A673 (cell line): ENCODE measurements around the gene P2RX6. TPM values are rescaled to one million over a fixed set of nuclear protein-coding genes. Genes with fewer than 3 reads are reported as not detected.

ENCODE experiments used
- BruUV-seq: library from RNA; stranded (reverse); fragments of 400-500 nt; replicated peaks from 2 replicates; lab custom pipeline; 2021; lab: Mats Ljungman, UMichigan
- CTCF ChIA-PET: fragments of 300-600 bp; sonication (Branson Sonifier 250); formaldehyde crosslinking; loops from one replicate; lab custom pipeline; 2022; ENCODE audit warnings: antibody characterized with exemption; lab: Charles Lee
- POLR2A ChIA-PET: fragments of 300-600 bp; sonication (Branson Sonifier 250); formaldehyde crosslinking; loops from one replicate; lab custom pipeline; 2022; ENCODE audit warnings: antibody characterized with exemption; ENCODE audit not compliant: low non-redundant PET; lab: Charles Lee
- DNase-seq: peaks from one replicate; pipeline ENCODE4 v3.0.0-alpha.2; 2015; ENCODE audit warnings: low spot score
- H3K27ac ChIP-seq: fragments of 200-600 bp; sonication (generic); 2 replicates; pipeline ENCODE4 v1.5.1; 2016; ENCODE audit warnings: mixed run types, low read depth, mild to moderate bottlenecking, mixed read lengths, antibody characterized with exemption, low read length; ENCODE audit not compliant: poor library complexity, severe bottlenecking
- H3K27me3 ChIP-seq: fragments of 200-600 bp; sonication (generic); replicated peaks from 2 replicates; pipeline ENCODE4 v1.6.1; 2017; ENCODE audit warnings: mixed run types, low read depth, mild to moderate bottlenecking, mixed read lengths, antibody characterized with exemption, low read length; ENCODE audit not compliant: insufficient read depth, poor library complexity
- H3K36me3 ChIP-seq: fragments of 200-600 bp; sonication (generic); 2 replicates; pipeline ENCODE4 v1.6.1; 2016; ENCODE audit warnings: mixed run types, mild to moderate bottlenecking, mixed read lengths, antibody characterized with exemption, low read length; ENCODE audit not compliant: insufficient read depth, poor library complexity, severe bottlenecking
- H3K4me1 ChIP-seq: fragments of 200-600 bp; sonication (generic); 2 replicates; pipeline ENCODE4 v1.6.1; 2017; ENCODE audit warnings: mixed run types, mild to moderate bottlenecking, mixed read lengths, antibody characterized with exemption, low read length; ENCODE audit not compliant: insufficient read depth, poor library complexity, severe bottlenecking
- H3K4me3 ChIP-seq: fragments of 200-600 bp; sonication (generic); 2 replicates; pipeline ENCODE4 v1.5.1; 2016; ENCODE audit warnings: low read depth, mixed run types, mild to moderate bottlenecking, mixed read lengths, low read length; ENCODE audit not compliant: poor library complexity, severe bottlenecking
- H3K9me3 ChIP-seq: fragments of 200-600 bp; sonication (generic); 2 replicates; pipeline ENCODE4 v1.6.1; 2016; ENCODE audit warnings: mixed run types, low read depth, mild to moderate bottlenecking, mixed read lengths, antibody characterized with exemption, low read length; ENCODE audit not compliant: poor library complexity, severe bottlenecking
- EZH2 ChIP-seq: fragments of 200-600 bp; sonication (generic); IDR thresholded peaks from 2 replicates; pipeline ENCODE4 v1.6.1; 2017; ENCODE audit warnings: borderline replicate concordance, low read depth, mild to moderate bottlenecking, mixed read lengths, antibody characterized with exemption, low read length; ENCODE audit not compliant: poor library complexity, severe bottlenecking
- intact Hi-C: fragments of 100-400 bp; cut with micrococcal nuclease; formaldehyde crosslinking; loops from one replicate; pipeline ENCODE4 v1.10.0; 2022; ENCODE audit not compliant: unreplicated experiment
- total RNA-seq: library from RNA; stranded (reverse); gene quantifications from 2 replicates; pipeline ENCODE4 v1.2.3, GENCODE V29; 2021
- TF ChIP-seq, protein P1 (sequence below): fragments of 300-800, 200-600 bp; sonication (generic); conservative IDR thresholded peaks from 2 replicates; pipeline ENCODE4 v1.5.1; 2017; ENCODE audit warnings: low read depth, mild to moderate bottlenecking, antibody characterized with exemption, low read length, moderate library complexity, mixed read lengths

The P2RX6 gene
- total RNA-seq, 1 experiment from 2014 or later, result 0.43 TPM

DNA sequence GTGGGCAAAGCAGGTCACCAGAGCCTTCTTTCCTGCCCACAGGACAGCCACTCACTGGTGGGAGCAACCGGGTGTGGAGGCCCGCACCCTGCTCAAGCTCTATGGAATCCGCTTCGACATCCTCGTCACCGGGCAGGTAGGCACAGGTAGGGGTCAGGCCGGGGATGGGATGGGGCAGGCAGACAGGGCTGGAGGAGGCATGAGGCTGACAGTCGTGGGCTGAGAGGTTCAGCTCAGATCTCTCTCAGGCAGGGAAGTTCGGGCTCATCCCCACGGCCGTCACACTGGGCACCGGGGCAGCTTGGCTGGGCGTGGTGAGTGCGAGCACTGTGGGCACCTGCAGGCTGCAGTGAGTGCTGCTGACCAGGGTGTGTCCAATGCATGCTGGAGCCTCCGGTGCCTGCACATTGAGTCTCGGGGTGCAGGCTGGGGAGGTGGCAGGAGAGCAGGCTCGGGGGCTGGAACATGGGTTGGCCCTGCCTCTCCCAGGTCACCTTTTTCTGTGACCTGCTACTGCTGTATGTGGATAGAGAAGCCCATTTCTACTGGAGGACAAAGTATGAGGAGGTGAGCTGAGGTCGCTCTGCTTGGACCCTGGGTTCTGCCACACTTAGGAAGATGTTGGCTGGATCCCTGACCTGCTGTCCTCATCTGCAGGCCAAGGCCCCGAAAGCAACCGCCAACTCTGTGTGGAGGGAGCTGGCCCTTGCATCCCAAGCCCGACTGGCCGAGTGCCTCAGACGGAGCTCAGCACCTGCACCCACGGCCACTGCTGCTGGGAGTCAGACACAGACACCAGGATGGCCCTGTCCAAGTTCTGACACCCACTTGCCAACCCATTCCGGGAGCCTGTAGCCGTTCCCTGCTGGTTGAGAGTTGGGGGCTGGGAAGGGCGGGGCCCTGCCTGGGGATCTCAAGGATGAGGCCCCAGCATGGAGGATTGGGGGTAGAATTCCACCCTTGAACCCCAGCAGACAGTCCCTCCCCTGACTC is 11.1 kb downstream of the P2RX6 start:
- no peak overlapping the region for H3K4me3 ChIP-seq
- DNase-seq, result no peak
- no peaks in the 10 kb centered on the region for H3K27me3 ChIP-seq
- ChIA-PET CTCF (no interaction called here), POLR2A (no interaction called here)
- intact Hi-C loops, result no loop called here
- H3K9me3 ChIP-seq, result no peaks in the 10 kb centered on the region
- H3K27ac ChIP-seq, result no peak overlapping the region
- no peaks in the 10 kb centered on the region for H3K36me3 ChIP-seq
- H3K4me1 ChIP-seq, result no peaks in the 10 kb centered on the region
- no TSS peak for BruUV-seq
- no peak for TF ChIP-seq EZH2
- TF ChIP-seq, protein P1, sequence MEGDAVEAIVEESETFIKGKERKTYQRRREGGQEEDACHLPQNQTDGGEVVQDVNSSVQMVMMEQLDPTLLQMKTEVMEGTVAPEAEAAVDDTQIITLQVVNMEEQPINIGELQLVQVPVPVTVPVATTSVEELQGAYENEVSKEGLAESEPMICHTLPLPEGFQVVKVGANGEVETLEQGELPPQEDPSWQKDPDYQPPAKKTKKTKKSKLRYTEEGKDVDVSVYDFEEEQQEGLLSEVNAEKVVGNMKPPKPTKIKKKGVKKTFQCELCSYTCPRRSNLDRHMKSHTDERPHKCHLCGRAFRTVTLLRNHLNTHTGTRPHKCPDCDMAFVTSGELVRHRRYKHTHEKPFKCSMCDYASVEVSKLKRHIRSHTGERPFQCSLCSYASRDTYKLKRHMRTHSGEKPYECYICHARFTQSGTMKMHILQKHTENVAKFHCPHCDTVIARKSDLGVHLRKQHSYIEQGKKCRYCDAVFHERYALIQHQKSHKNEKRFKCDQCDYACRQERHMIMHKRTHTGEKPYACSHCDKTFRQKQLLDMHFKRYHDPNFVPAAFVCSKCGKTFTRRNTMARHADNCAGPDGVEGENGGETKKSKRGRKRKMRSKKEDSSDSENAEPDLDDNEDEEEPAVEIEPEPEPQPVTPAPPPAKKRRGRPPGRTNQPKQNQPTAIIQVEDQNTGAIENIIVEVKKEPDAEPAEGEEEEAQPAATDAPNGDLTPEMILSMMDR, result no peak

DNA sequence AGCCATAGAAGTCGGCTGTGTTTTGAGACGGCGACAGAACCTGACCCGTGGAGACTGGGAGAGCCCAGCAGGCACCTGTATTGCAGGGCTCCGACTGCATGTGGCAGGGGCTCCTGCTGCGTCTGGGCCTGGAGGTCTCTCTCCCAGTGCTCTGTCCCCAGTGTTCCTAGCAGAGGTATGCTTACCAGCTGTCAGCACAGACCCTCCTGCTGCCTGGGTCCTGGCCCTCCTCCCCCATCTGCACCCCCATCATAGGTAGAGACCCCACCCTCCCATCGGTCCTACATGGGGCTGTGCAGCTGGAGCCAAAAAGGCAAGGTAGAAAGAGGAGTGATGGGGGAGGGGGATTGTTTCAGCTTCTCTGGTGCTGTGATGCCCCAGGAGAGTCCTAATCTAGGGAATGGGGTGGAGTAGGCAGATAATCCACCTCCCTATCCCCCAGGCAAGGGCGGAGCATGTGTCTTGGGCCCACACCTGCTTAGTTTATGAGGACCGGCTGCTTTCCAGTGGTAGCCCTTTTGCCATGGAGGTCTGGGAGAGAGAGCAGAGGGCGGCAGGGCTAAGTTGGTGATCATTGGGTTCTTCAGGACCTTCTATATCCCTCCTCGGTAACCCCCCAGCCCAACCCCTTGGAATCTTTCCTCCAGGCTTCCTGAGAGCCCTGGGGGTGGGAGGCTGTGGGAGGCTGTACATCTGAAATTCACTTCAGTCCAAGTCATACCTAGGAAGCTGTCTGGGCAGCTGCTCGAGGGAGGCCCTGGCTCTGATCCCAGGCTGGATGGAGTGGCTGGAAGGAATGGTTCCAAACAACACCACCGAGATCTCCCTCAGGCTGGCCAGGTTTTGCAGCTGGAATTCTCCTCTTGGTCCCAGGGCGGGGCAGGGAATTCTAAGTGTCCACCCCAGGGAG is 12.1 kb downstream of the P2RX6 start:
- Histone ChIP-seq H3K4me3 (no peak overlapping the region), H3K4me1 (no peaks in the 10 kb centered on the region), H3K36me3 (no peaks in the 10 kb centered on the region), H3K9me3 (no peaks in the 10 kb centered on the region), H3K27me3 (peaks cover 5% of the 10 kb centered on the region), H3K27ac (no peak overlapping the region)
- ChIA-PET POLR2A (no interaction called here), CTCF (no interaction called here)
- intact Hi-C loops, result no loop called here
- no peak for TF ChIP-seq EZH2
- TF ChIP-seq, protein P1, result no peak
- no TSS peak for BruUV-seq
- no peak for DNase-seq
